Measurements from ENCODE around the gene RBM5.
"Not testable (repeated sequence)": the region's sequence is repeated elsewhere in the genome, so short reads cannot be mapped to it uniquely, and the experiment has no call there.

GRCh38 chr3:50084951-50085350 is 3.8 kb upstream of the RBM5 start:
- not testable (repeated sequence) for TF ChIP-seq CTCF (IDR thresholded peaks at IDR 0.05); ZNF281 (CRISPR knock-in tag; IDR thresholded peaks at IDR 0.05); ATF3 (CRISPR knock-in tag; conservative IDR thresholded peaks at IDR 0.05); MLX (CRISPR knock-in tag; IDR thresholded peaks at IDR 0.05); USF1 (CRISPR knock-in tag; IDR thresholded peaks at IDR 0.05); IRF2 (CRISPR knock-in tag; IDR thresholded peaks at IDR 0.05; ENCODE audit: borderline replicate concordance, low read depth); ATF2 (CRISPR knock-in tag; IDR thresholded peaks at IDR 0.05; ENCODE audit: borderline replicate concordance, low read depth); ZNF416 (CRISPR knock-in tag; IDR thresholded peaks at IDR 0.05); FOXJ3 (CRISPR knock-in tag; IDR thresholded peaks at IDR 0.05; ENCODE audit: borderline replicate concordance)

All from WTC11 (cell line).